Measurements from ENCODE around the gene KCNG2. TPM values are rescaled to one million over a fixed set of nuclear protein-coding genes. Genes with fewer than 3 reads are reported as not detected.

Gene KCNG2
- total RNA-seq, 1 donor, result not detected

DNA sequence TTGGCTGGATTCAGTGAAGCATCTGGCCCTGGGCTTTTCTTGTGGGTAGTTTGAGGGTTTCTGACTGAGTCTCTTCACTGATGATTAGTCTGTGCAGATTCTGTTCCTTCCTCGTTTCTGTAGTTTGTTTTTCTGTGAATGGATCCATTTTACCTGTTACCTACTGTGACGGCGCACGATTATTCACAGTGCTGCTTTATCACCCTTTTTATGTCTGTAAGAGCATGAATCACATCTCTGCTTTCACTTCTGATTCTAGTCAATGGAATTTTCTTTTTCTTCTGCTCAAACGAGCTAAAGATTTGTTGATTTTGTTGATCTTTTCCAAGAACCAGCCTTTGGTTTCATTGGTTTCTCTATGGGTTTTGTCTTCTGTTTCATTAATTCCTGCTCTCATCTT is 92.9 kb downstream of the KCNG2 start:
- DNase-seq (ENCODE audit: low read depth), result no peak
- H3K4me3 ChIP-seq (ENCODE audit: low read depth, low read length), result no peak overlapping the region
- TF ChIP-seq, protein P1, sequence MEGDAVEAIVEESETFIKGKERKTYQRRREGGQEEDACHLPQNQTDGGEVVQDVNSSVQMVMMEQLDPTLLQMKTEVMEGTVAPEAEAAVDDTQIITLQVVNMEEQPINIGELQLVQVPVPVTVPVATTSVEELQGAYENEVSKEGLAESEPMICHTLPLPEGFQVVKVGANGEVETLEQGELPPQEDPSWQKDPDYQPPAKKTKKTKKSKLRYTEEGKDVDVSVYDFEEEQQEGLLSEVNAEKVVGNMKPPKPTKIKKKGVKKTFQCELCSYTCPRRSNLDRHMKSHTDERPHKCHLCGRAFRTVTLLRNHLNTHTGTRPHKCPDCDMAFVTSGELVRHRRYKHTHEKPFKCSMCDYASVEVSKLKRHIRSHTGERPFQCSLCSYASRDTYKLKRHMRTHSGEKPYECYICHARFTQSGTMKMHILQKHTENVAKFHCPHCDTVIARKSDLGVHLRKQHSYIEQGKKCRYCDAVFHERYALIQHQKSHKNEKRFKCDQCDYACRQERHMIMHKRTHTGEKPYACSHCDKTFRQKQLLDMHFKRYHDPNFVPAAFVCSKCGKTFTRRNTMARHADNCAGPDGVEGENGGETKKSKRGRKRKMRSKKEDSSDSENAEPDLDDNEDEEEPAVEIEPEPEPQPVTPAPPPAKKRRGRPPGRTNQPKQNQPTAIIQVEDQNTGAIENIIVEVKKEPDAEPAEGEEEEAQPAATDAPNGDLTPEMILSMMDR (IDR thresholded peaks at IDR 0.05; ENCODE audit: insufficient read depth, low read length), result no peak

DNA sequence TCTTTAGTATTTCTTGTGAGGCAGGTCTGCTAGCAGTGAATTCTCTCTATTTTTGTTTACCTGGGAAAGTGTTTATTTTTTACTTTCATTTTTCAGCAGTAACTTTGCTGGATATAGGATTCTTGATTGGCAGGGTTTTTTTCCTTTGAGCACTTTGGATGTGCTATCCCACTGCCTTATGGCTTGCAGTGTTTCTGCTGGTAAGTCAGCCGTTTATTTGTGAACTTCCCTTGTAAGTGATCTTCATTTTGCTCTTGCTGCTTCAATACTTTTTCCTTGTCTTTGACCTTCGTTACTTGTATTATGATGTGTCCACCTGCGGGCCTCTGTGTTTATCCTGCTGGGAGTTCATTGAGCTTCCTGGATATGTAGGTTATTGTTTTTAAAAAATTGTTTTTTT is 99.0 kb downstream of the KCNG2 start:
- TF ChIP-seq, protein P1 (IDR thresholded peaks at IDR 0.05; ENCODE audit: insufficient read depth, low read length), result no peak
- no peak for DNase-seq (ENCODE audit: low read depth)
- H3K4me3 ChIP-seq (ENCODE audit: low read depth, low read length), result no peak overlapping the region

DNA sequence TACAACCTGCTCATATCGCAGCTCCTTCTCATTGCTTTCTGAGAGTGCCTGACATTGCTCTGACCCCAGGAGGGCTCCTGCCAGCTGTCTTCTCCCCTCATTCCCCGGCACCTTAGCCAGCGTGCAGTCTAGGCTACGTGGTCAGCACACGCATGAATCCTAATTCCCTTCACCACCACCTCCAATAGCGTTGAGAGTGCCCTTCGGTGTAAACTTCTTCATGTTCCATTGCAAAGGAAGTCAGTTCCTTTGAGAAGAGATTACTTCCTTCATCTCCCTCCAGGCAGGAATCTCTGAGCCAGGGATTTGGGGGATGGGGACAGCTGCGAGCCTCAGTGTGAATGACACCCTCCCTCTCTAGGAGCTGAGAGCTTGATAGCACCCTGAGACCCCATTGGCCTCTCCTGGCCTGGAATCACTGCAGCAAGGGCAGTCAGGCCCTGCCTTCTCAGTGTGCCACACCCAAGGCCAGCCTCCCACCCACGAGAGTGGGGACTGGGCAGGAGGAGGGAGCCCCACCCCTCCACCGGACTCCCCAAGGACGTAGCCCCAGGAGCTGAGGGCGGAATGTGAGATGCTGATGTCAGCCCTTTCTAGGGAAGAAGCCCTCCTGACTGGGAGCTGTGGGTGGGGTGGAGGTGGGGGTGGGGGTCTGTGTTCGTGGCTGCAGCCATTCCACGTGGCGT is 100.3 kb downstream of the KCNG2 start:
- DNase-seq (ENCODE audit: low read depth), result no peak
- TF ChIP-seq, protein P1 (IDR thresholded peaks at IDR 0.05; ENCODE audit: insufficient read depth, low read length), result no peak
- no peak overlapping the region for H3K4me3 ChIP-seq (ENCODE audit: low read depth, low read length)

DNA sequence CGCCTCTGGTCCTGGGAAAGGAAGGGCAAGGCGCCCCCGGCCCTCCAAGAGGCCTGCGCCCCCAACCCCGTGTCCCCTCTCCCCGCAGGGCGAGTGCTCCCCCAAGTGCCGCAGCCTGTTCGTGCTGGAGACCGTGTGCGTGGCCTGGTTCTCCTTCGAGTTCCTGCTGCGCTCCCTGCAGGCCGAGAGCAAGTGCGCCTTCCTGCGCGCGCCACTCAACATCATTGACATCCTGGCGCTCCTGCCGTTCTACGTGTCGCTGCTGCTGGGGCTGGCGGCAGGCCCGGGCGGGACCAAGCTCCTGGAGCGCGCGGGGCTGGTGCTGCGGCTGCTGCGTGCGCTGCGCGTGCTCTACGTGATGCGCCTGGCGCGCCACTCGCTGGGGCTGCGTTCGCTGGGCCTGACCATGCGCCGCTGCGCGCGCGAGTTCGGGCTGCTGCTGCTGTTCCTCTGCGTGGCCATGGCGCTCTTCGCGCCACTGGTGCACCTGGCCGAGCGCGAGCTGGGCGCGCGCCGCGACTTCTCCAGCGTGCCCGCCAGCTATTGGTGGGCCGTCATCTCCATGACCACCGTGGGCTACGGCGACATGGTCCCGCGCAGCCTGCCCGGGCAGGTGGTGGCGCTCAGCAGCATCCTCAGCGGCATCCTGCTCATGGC is 101.3 kb downstream of the KCNG2 start:
- TF ChIP-seq, protein P1 (IDR thresholded peaks at IDR 0.05; ENCODE audit: insufficient read depth, low read length), result no peak
- DNase-seq (ENCODE audit: low read depth), result no peak

DNA sequence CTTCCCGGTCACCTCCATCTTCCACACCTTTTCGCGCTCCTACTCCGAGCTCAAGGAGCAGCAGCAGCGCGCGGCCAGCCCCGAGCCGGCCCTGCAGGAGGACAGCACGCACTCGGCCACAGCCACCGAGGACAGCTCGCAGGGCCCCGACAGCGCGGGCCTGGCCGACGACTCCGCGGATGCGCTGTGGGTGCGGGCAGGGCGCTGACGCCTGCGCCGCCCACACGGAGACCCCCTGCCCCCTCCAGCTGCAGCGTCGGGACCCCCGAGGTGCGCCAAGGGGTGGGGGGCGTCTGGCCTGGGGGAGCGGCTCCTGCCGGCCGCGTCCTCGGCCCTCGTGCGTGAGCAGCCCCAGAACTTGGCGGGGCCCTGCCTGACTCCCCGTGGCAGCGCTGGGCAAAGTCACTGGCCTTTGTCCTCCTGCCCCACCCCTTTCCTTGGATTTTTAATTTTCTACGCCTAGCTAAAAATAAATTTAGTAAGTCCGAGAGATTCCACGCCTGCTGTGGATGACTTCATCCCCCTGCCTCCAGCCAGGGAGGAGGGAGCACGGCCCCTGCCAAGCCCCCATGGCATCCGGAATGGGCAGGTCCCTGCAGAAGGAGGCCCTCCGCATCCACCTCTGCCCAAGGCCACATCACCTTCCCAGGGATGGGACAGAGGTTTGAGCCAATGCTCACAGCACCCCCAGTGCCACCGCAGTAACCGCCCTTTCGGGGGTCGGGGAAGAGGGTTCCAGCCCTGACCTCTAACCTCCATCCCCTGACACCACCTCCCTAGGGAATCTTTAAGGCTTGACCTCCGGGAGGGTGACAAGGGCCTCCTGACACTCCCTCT is 102.1 kb downstream of the KCNG2 start:
- no peak overlapping the region for H3K4me3 ChIP-seq (ENCODE audit: low read depth, low read length)
- TF ChIP-seq, protein P1 (IDR thresholded peaks at IDR 0.05; ENCODE audit: insufficient read depth, low read length), result no peak
- DNase-seq (ENCODE audit: low read depth), result no peak

More for the DNA sequence above, 101.3 kb downstream of the KCNG2 start:
- H3K4me3 ChIP-seq (ENCODE audit: low read depth, low read length), result no peak overlapping the region

DNA sequence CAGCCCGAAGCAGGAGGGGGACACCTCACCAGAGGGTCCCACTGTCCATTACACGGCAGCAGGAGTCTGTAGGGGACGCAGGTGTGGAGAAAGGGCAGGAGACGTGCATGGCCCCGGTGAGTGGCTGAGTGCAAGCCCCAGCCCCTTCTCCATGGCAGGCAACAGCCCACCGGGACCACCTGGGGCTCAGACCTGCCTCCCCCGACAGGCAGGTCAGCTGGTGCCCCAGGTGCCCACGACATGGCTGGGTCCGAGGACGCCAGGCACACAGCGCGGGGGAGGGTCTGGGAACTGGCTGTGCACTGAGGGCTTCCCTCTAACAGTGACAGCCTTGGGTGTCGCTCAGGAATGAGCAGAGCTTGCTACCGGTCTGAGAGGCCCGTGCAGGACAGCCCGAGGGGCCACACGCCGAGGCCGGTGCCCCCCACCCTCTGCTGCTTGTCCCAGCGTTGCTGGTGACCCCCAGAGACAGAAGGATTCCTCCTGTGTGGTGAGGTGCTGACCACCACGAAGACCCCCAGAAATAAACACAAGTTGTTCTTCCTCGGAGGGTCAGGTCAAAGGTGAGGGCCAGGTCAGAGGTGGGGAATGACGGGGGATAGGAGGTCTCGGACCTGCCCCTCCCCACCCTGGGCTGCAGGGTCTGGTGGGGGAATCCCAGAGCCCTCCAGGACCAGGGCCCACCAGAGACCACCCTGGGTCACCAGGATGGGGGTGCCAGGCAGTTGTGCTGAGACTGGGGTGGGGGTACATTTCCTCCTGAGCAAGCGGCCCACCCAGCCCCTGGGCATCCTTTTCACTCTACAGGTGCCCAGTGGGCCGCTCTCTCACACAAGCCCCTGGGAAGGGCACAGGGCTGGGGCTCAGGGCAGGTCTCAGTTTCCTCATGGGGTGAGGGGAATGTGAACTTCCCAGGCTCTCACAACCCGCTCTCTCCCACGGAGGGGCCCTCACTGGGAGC is 103.2 kb downstream of the KCNG2 start:
- H3K4me3 ChIP-seq (ENCODE audit: low read depth, low read length), result no peak overlapping the region
- no peak for DNase-seq (ENCODE audit: low read depth)
- TF ChIP-seq, protein P1 (IDR thresholded peaks at IDR 0.05; ENCODE audit: insufficient read depth, low read length), result no peak
